HG03432 (cell line): ENCODE measurements around the gene OSBP2.
A peak's percentile ranks its signal among the peaks of the same experiment; 100 is the strongest.
"Not testable (repeated sequence)": the region's sequence is repeated elsewhere in the genome, so short reads cannot be mapped to it uniquely, and the experiment has no call there.

Experiments
- ATAC-seq: cut with Tn5 transposase; IDR thresholded peaks from one replicate; pipeline ENCODE4 v1.9.1; 2021; ENCODE audit warnings: mild to moderate bottlenecking, moderate library complexity; ENCODE audit not compliant: unreplicated experiment

Gene OSBP2

DNA sequence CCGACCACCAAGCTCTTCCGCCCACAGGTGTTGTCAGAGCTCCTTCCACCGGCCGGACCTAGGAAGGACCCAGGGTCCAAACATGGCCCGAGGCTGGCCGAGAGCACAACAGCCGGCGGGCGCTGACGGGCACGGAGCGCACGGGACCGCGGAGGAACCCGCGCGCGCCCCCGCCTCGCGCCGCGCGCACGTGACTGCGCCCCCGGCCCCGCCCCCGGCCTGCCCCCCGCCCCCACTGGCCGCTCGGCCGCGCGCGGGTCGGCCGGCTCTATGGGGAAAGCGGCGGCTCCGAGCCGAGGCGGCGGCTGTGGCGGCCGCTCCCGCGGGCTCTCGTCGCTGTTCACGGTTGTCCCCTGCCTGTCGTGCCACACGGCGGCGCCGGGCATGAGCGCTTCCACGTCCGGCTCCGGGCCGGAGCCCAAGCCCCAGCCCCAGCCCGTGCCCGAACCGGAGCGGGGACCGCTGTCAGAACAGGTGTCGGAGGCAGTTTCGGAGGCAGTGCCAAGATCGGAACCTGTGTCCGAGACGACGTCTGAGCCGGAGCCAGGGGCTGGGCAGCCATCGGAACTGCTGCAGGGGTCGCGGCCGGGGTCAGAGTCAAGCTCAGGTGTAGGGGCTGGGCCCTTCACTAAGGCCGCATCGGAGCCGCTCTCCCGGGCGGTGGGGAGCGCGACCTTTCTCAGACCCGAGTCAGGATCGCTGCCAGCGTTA, at the start of gene OSBP2:
OSBP2 (plus strand) TSS at position 235 of the 711 bp plus-strand sequence; CDS start at position 271, 36 bp downstream.
- no peak for ATAC-seq

GRCh38 chr22:30646518-30647160, 48.0 kb upstream of the OSBP2 start:
- no peak for ATAC-seq

GRCh38 chr22:30647536-30647935, 47.1 kb upstream of the OSBP2 start:
- no peak for ATAC-seq

DNA sequence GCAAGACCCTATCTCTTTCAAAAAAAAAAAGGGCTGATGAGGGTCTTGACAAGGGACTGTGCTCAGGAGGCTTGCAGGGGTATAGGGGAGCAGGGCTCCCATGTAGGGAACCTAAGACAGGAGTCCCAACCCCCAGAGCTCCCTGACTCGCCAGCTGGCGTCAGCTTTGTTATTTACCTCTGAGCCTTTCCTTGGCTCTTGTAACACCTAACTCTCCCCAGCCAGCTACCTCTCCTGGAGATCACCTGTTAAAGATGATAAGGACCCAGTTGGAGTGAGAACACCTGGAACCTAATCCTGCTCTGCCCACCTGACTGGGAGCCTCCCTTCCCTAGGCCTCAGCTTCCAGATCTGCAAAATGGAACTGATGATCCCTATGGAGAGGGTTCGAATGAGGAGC, 45.8 kb upstream of the OSBP2 start:
- ATAC-seq = no peak

DNA sequence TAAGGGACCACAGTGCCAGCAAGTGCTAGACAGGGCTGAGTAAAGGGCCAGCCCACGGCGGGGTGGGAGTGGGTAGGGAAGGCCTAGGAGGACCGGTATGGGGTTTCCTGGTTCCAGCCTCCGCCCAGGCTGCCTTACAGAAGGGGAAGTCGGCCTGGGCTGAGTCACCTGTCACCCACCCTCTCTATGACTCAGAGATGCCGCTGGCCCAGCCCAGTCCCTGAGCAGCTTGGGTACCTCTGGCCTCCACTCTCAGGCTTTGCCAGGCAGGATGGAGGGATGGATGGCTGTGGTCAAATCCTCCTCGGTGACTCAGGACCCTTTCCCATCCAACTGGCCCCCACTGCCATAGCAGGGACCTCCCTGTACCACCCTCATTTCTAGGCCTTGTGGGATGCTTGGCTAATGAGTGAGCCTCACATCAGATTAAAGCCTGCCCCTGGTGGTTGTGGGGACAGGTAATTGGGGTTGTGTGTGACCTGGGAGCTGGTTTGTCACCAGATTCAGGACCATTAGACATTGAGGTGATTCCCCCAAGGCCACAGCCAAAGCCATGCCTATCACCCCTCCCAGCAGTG, 45.2 kb upstream of the OSBP2 start:
- peak; percentile 79 for ATAC-seq

GRCh38 chr22:30650508-30651116, 44.1 kb upstream of the OSBP2 start:
- ATAC-seq = no peak

GRCh38 chr22:30652852-30653251, 41.8 kb upstream of the OSBP2 start:
- ATAC-seq = no peak

- no peak for ATAC-seq
These were observed 40.3 kb upstream of the OSBP2 start for GRCh38 chr22:30654361-30654760.

DNA sequence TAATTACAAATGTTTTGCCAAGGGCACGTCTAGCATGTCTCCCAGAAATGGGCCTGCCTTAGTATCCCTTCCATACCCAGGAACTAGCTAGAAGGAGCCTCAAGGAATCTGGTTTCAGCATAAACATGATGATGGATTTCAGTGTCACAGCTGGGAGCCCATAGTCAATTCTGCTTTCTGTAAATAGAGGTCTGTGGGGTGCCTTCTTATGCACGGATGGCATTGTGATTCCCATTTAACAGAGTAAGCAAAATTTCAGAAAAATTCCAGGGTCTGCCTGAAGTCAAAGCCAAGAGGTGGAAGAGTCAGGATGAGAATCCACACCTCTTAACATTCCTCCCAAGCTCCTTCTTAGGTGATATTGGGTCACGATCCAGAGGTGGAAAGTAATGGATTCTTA, 39.1 kb upstream of the OSBP2 start:
- no peak for ATAC-seq

DNA sequence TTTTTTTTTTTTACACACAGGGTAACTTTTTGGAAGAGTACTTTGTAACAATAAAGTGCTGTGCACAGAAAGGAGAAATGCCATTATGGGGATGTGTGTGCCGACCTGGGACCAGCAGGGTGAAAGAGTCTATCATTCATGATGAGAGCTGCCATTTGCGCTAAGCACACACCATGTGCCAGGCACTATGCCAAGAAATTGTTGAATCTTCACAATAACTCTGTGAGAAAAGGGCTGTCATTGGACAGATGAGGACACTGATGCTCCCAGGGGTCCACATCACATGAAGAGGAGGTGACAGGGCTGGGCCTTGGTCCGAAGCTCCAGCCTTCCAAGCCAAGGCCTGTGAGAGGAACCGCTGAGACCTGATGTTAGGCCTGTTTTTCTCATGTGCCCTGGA, 32.6 kb upstream of the OSBP2 start:
- ATAC-seq = no peak

GRCh38 chr22:30664798-30665197, 29.9 kb upstream of the OSBP2 start:
- ATAC-seq = no peak

GRCh38 chr22:30665266-30665665, 29.4 kb upstream of the OSBP2 start:
- no peak for ATAC-seq

GRCh38 chr22:30665786-30666185, 28.9 kb upstream of the OSBP2 start:
- ATAC-seq = no peak

- ATAC-seq = no peak
These were observed 27.6 kb upstream of the OSBP2 start for GRCh38 chr22:30667107-30667493.

- peak; percentile 85 for ATAC-seq
These were observed 26.9 kb upstream of the OSBP2 start, which contains the start of gene DUSP18 for GRCh38 chr22:30667494-30668385. Gene DUSP18 (minus strand): TSS chr22:30667875. CDS start chr22:30664003, 3,872 bp downstream.

DNA sequence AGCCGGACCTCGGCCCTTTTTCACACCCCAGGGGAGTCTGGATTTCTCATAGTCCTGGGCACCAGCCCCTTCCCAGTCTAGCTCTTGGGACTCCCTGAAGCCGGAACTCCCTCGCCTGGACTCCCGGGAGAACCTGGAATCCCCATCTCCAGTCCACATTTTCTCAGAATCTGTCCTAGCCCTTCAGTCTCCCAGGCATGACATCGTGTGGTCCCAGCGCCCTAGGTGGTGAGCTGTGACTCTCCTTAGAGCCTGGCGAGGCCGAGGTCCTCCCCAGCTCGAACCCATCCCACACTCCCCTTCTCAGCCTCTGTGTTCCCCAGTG, 26.3 kb upstream of the OSBP2 start:
- ATAC-seq = no peak

DNA sequence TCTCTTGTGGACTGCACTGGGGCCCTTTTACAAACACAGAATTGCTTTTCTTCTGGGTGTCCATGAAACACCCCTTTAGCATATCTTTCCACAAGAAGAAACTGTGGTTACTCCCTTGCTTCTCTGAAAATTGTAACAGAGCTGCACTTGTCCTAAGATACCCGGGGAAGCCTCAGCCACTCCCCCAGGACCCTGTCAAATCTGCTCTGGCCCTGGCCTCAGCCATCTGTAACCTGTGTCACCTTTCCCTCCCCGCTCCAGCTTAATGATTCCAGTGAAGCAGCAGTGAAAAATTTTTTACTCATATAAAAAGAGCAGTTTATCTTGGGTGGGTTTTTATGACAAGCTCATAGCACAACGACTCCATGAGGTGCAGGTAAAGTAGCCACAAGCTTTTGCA, 23.6 kb upstream of the OSBP2 start:
- no peak for ATAC-seq

DNA sequence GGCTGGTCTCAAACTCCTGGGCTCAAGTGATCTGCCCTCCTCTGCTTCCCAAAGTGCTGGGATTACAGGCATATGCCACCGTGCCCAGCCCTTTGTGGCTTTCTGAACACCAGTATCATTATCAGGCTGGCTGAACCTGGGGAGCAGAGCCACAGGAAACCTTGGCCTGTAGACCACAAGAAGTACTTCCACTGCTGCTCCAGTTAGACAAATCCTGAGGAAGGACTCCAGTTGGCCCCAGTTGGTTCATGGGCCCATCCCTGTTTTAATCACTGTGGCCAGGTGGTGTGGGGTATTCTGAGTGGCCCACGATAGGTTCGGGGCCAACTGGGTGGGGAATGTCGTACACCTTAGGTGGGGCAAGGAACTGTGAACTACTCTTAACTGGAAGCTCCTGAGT, 21.5 kb upstream of the OSBP2 start:
- no peak for ATAC-seq

- no peak for ATAC-seq
These were observed 20.2 kb upstream of the OSBP2 start for GRCh38 chr22:30674482-30674881.

GRCh38 chr22:30675436-30675835, 19.2 kb upstream of the OSBP2 start:
- ATAC-seq = no peak

- not testable (repeated sequence) for ATAC-seq
These were observed 18.1 kb upstream of the OSBP2 start for GRCh38 chr22:30676565-30676964.
